A549 (cell line): ENCODE results near the gene PFN3. TPM values are rescaled to one million over a fixed set of nuclear protein-coding genes. Genes with fewer than 3 reads are reported as not detected.

Source experiments
- ATAC-seq, 2 experiments: fragments of 200-7000 bp in 1 of 2; fragments of >200 bp in 1 of 2; cut with Nextera tagmentation in 1 of 2; cut with Tn5 transposase in 1 of 2; 3 replicates each; pipeline versions ENCODE4 v1.8.0 to v1.9.1; 2018 to 2020; ENCODE audit warnings: mild to moderate bottlenecking in 1 of 2, moderate library complexity in 1 of 2
- CTCF ChIA-PET: fragments of 300-600 bp; sonication (Branson Sonifier 250); formaldehyde crosslinking; extraction: SDS; loops from one replicate; lab custom pipeline; 2021; ENCODE audit warnings: antibody characterized with exemption, inconsistent platforms; lab: Yijun Ruan, JAX
- POLR2A ChIA-PET: fragments of 350-600 bp; formaldehyde crosslinking; extraction: SDS; loops from one replicate; lab custom pipeline; 2021; ENCODE audit warnings: antibody characterized with exemption, inconsistent platforms; lab: Yijun Ruan, JAX
- DNase-seq, 2 experiments: peaks; one replicate each; pipeline versions ENCODE4 v3.0.0 to v3.0.0-alpha.2; 2011 to 2016; ENCODE audit warnings: low read depth in 1 of 2, low spot score in 1 of 2
- FAIRE-seq: peaks from 2 replicates; lab custom pipeline; 2011; peaks lifted over from hg19 to GRCh38; lab: Jason Lieb, UNC
- H3K27ac ChIP-seq, 2 experiments: fragments of >200 bp; sonication (Bioruptor Twin); formaldehyde crosslinking; 3 replicates each; pipeline ENCODE4 v1.5.1; 2016 to 2017
- H3K4me1 ChIP-seq: fragments of >200 bp; sonication (Bioruptor Twin); formaldehyde crosslinking; 3 replicates; pipeline ENCODE4 v1.6.1; 2016
- H3K4me2 ChIP-seq: fragments of >200 bp; sonication (Bioruptor Twin); formaldehyde crosslinking; 3 replicates; pipeline ENCODE4 v1.6.1; 2016
- H3K4me3 ChIP-seq: fragments of >200 bp; sonication (Bioruptor Twin); formaldehyde crosslinking; 3 replicates; pipeline ENCODE4 v1.5.1; 2016
- H3K9me3 ChIP-seq: fragments of >200 bp; sonication (Bioruptor Twin); formaldehyde crosslinking; 3 replicates; pipeline ENCODE4 v1.6.1; 2016
- CBX2 ChIP-seq: fragments of 200-600 bp; sonication (generic); IDR thresholded peaks from 2 replicates; pipeline ENCODE4 v1.6.1; 2016; ENCODE audit warnings: low read depth, mild to moderate bottlenecking, borderline replicate concordance
- CHD4 ChIP-seq: fragments of 200-600 bp; sonication (generic); IDR thresholded peaks from 2 replicates; pipeline ENCODE4 v1.6.1; 2016; ENCODE audit warnings: antibody characterized with exemption, mild to moderate bottlenecking, borderline replicate concordance
- HDAC2 ChIP-seq: fragments of 200-600 bp; sonication (generic); IDR thresholded peaks from 2 replicates; pipeline ENCODE4 v1.6.1; 2016
- KDM5A ChIP-seq: fragments of 200-600 bp; sonication (generic); IDR thresholded peaks from 2 replicates; pipeline ENCODE4 v1.6.1; 2016; ENCODE audit warnings: antibody characterized with exemption, mild to moderate bottlenecking
- WGBS: methylation state at CpG from one replicate; pipeline ENCODE4 v1.1.6; 2017; ENCODE audit errors: missing lambda C conversion rate; 5-methylcytosine and 5-hydroxymethylcytosine counted together
- polyA plus RNA-seq, 4 experiments: library from polyadenylated mRNA; depleted of rRNA in 3 of 4; stranded (reverse); fragments of >200 nt; fragmentation: RNase III in 1 of 4; extraction: RNeasy Plus Mini Kit Qiagen cat#74134 plus additional on column Dnase treatment in 1 of 4; gene quantifications; 2 replicates in 3 of 4; 3 replicates in 1 of 4; pipeline ENCODE4 v1.2.3, GENCODE V29; 2011 to 2017

The PFN3 gene
- polyA plus RNA-seq, 2 of the 4 experiments (the other 2 are of a cell fraction), result not detected

DNA sequence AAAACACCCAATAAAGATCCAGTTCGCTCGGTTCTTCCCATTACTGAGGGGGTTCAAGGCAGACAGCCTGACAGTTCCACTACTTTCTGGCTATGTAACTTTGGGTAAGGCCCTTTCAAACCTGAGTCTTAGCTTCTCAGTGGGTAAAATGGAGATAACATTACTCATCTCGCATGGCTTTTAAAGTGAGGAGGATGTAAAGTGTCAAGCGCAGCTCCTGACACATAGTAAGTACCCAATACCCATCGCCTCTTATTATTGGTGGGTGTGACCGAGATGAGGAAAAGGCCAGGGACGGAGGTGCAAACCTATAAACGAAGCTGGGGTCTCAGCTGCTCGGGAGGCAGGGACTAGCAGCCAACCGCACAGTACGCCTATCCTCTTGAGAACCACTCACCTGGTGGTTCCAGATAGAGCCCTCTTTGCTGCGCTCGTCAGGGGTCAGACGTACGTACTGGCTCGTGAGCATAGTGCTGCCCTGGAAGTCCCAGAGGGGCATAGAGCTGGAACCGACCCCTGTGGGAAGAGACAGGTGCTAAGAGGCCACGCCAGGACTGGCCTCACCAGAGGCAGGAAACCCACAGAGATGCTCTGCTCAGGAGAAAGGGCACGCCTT, 49.6 kb downstream of the PFN3 start:
- no peak; a peak in 1 of 6 replicates for ATAC-seq
- 10% methylated on average over 19 of the region's 19 CpGs for WGBS
- Histone ChIP-seq H3K4me1 (peaks cover 31% of the 10 kb centered on the region), H3K4me2 (peak overlapping the region; percentile 98), H3K4me3 (peak overlapping the region; percentile 78), H3K27ac (peak overlapping the region; percentile 90 to 94), H3K9me3 (peaks cover 4% of the 10 kb centered on the region; the same call in 1 of the 3 replicates)
- ChIA-PET CTCF (interaction anchor here (0.8 to 3.3 kb wide), 15 partner anchors 9 to 237 kb away, joined by 3 to 21 read pairs (median 5); partner anchors contain the start of gene MXD3), POLR2A (interaction anchor here (1.1 to 1.5 kb wide), 6 partner anchors 11 to 53 kb away, joined by 3 to 12 read pairs (median 7); no protein-coding TSS in a partner anchor)
- no peak for FAIRE-seq
- no peak for TF ChIP-seq CBX2
- TF ChIP-seq KDM5A, result no peak
- TF ChIP-seq CHD4, result no peak
- no peak for TF ChIP-seq HDAC2
- TF ChIP-seq, all 56 proteins: peak for 0
- DNase-seq, result no peak

Other genes with a start within 250 kb of the PFN3 start
- 31.2 and 31.3 TPM in 2 replicates for gene RAB24, start 96.9 kb downstream of the PFN3 start, polyA plus RNA-seq (2011; rRNA removed)
- gene RAB24, start 96.9 kb downstream of the PFN3 start, polyA plus RNA-seq (2017; fragmentation: RNase III; extraction: RNeasy Plus Mini Kit Qiagen cat#74134 plus additional on column Dnase treatment), result 30.0 to 34.5 TPM (median 33.7 TPM) in 3 replicates
- gene PRELID1, start 96.9 kb downstream of the PFN3 start, polyA plus RNA-seq (2011; rRNA removed), result 218 and 227 TPM in 2 replicates
- 234 to 268 TPM (median 250 TPM) in 3 replicates for gene PRELID1, start 96.9 kb downstream of the PFN3 start, polyA plus RNA-seq (2017; fragmentation: RNase III; extraction: RNeasy Plus Mini Kit Qiagen cat#74134 plus additional on column Dnase treatment)
- gene MXD3, start 88.8 kb downstream of the PFN3 start, polyA plus RNA-seq (2011; rRNA removed), result 4.1 and 5.3 TPM in 2 replicates
- gene MXD3, start 88.8 kb downstream of the PFN3 start, polyA plus RNA-seq (2017; fragmentation: RNase III; extraction: RNeasy Plus Mini Kit Qiagen cat#74134 plus additional on column Dnase treatment), result 12.4 to 16.9 TPM (median 15.2 TPM) in 3 replicates
- gene LMAN2, start 49.0 kb downstream of the PFN3 start, polyA plus RNA-seq (2011; rRNA removed), result 123 and 172 TPM in 2 replicates
- 207 to 222 TPM (median 210 TPM) in 3 replicates for gene LMAN2, start 49.0 kb downstream of the PFN3 start, polyA plus RNA-seq (2017; fragmentation: RNase III; extraction: RNeasy Plus Mini Kit Qiagen cat#74134 plus additional on column Dnase treatment)
- 3.9 and 5.8 TPM in 2 replicates for gene RGS14, start 42.7 kb downstream of the PFN3 start, polyA plus RNA-seq (2011; rRNA removed)
- gene RGS14, start 42.7 kb downstream of the PFN3 start, polyA plus RNA-seq (2017; fragmentation: RNase III; extraction: RNeasy Plus Mini Kit Qiagen cat#74134 plus additional on column Dnase treatment), result 5.2 to 8.4 TPM (median 6.4 TPM) in 3 replicates
- not detected in 2 replicates for gene SLC34A1, start 16.2 kb downstream of the PFN3 start, polyA plus RNA-seq (2011; rRNA removed)
- gene SLC34A1, start 16.2 kb downstream of the PFN3 start, polyA plus RNA-seq (2017; fragmentation: RNase III; extraction: RNeasy Plus Mini Kit Qiagen cat#74134 plus additional on column Dnase treatment), result 0.03 TPM in 2 of 3 replicates, not detected in the other
- gene F12, start 8.9 kb upstream of the PFN3 start, polyA plus RNA-seq (2011; rRNA removed), result 5.3 TPM in 2 replicates
- 14.3 to 15.5 TPM (median 14.5 TPM) in 3 replicates for gene F12, start 8.9 kb upstream of the PFN3 start, polyA plus RNA-seq (2017; fragmentation: RNase III; extraction: RNeasy Plus Mini Kit Qiagen cat#74134 plus additional on column Dnase treatment)
- 16.5 and 20.1 TPM in 2 replicates for gene GRK6, start 26.0 kb upstream of the PFN3 start, polyA plus RNA-seq (2011; rRNA removed)
- 26.3 to 28.8 TPM (median 26.8 TPM) in 3 replicates for gene GRK6, start 26.0 kb upstream of the PFN3 start, polyA plus RNA-seq (2017; fragmentation: RNase III; extraction: RNeasy Plus Mini Kit Qiagen cat#74134 plus additional on column Dnase treatment)
- 1.8 and 2.2 TPM in 2 replicates for gene PRR7, start 46.2 kb upstream of the PFN3 start, polyA plus RNA-seq (2011; rRNA removed)
- 11.0 to 12.1 TPM (median 11.2 TPM) in 3 replicates for gene PRR7, start 46.2 kb upstream of the PFN3 start, polyA plus RNA-seq (2017; fragmentation: RNase III; extraction: RNeasy Plus Mini Kit Qiagen cat#74134 plus additional on column Dnase treatment)
- 32.6 and 47.7 TPM in 2 replicates for gene DBN1, start 73.0 kb upstream of the PFN3 start, polyA plus RNA-seq (2011; rRNA removed)
- 92.4 to 118 TPM (median 107 TPM) in 3 replicates for gene DBN1, start 73.0 kb upstream of the PFN3 start, polyA plus RNA-seq (2017; fragmentation: RNase III; extraction: RNeasy Plus Mini Kit Qiagen cat#74134 plus additional on column Dnase treatment)
- gene PDLIM7, start 96.9 kb upstream of the PFN3 start, polyA plus RNA-seq (2011; rRNA removed), result 26.1 and 30.7 TPM in 2 replicates
- gene PDLIM7, start 96.9 kb upstream of the PFN3 start, polyA plus RNA-seq (2017; fragmentation: RNase III; extraction: RNeasy Plus Mini Kit Qiagen cat#74134 plus additional on column Dnase treatment), result 120 to 141 TPM (median 124 TPM) in 3 replicates
- 1.3 and 1.8 TPM in 2 replicates for gene DOK3, start 109.2 kb upstream of the PFN3 start, polyA plus RNA-seq (2011; rRNA removed)
- gene DOK3, start 109.2 kb upstream of the PFN3 start, polyA plus RNA-seq (2017; fragmentation: RNase III; extraction: RNeasy Plus Mini Kit Qiagen cat#74134 plus additional on column Dnase treatment), result 7.1 to 9.1 TPM (median 7.4 TPM) in 3 replicates
- 87.7 and 90.7 TPM in 2 replicates for gene DDX41, start 116.3 kb upstream of the PFN3 start, polyA plus RNA-seq (2011; rRNA removed)
- 121 to 177 TPM (median 172 TPM) in 3 replicates for gene DDX41, start 116.3 kb upstream of the PFN3 start, polyA plus RNA-seq (2017; fragmentation: RNase III; extraction: RNeasy Plus Mini Kit Qiagen cat#74134 plus additional on column Dnase treatment)
- gene FAM193B, start 153.9 kb upstream of the PFN3 start, polyA plus RNA-seq (2011; rRNA removed), result 19.4 and 23.0 TPM in 2 replicates
- 24.9 to 31.9 TPM (median 28.9 TPM) in 3 replicates for gene FAM193B, start 153.9 kb upstream of the PFN3 start, polyA plus RNA-seq (2017; fragmentation: RNase III; extraction: RNeasy Plus Mini Kit Qiagen cat#74134 plus additional on column Dnase treatment)
- gene TMED9, start 191.5 kb upstream of the PFN3 start, polyA plus RNA-seq (2011; rRNA removed), result 168 and 212 TPM in 2 replicates
- 218 to 239 TPM (median 236 TPM) in 3 replicates for gene TMED9, start 191.5 kb upstream of the PFN3 start, polyA plus RNA-seq (2017; fragmentation: RNase III; extraction: RNeasy Plus Mini Kit Qiagen cat#74134 plus additional on column Dnase treatment)
- gene B4GALT7, start 199.5 kb upstream of the PFN3 start, polyA plus RNA-seq (2011; rRNA removed), result 13.0 and 13.3 TPM in 2 replicates
- 17.1 to 18.2 TPM (median 18.0 TPM) in 3 replicates for gene B4GALT7, start 199.5 kb upstream of the PFN3 start, polyA plus RNA-seq (2017; fragmentation: RNase III; extraction: RNeasy Plus Mini Kit Qiagen cat#74134 plus additional on column Dnase treatment)